Left ventricle myocardium inferior (tissue), 1 donor: ENCODE data around the gene GFRA4. TPM values are rescaled to one million over a fixed set of nuclear protein-coding genes. Genes with fewer than 3 reads are reported as not detected.

Source experiments
- DNase-seq: peaks from one replicate; pipeline ENCODE4 v3.0.0-alpha.2; 2020
- H3K27ac ChIP-seq: fragments of 200-600 bp; replicated peaks from 2 replicates; pipeline ENCODE4 v1.8.0; 2021
- H3K27me3 ChIP-seq: fragments of 200-600 bp; 2 replicates; pipeline ENCODE4 v1.8.0; 2021; ENCODE audit warnings: low read depth
- H3K36me3 ChIP-seq: fragments of 200-600 bp; 2 replicates; pipeline ENCODE4 v1.8.0; 2021
- H3K4me1 ChIP-seq: fragments of 200-600 bp; 2 replicates; pipeline ENCODE4 v1.8.0; 2021
- H3K4me3 ChIP-seq: fragments of 200-600 bp; 2 replicates; pipeline ENCODE4 v1.8.0; 2021; ENCODE audit warnings: mild to moderate bottlenecking, moderate library complexity
- H3K9me3 ChIP-seq: fragments of 200-600 bp; replicated peaks from 2 replicates; pipeline ENCODE4 v1.8.0; 2021
- CTCF ChIP-seq: fragments of 200-600 bp; IDR thresholded peaks from 2 replicates; pipeline ENCODE4 v1.8.0; 2021; ENCODE audit warnings: antibody characterized with exemption, mild to moderate bottlenecking, borderline replicate concordance
- intact Hi-C: fragments of 100-400 bp; cut with micrococcal nuclease; formaldehyde crosslinking; loops from one replicate; pipeline ENCODE4 v1.11.0; 2022
- total RNA-seq: library from RNA; stranded (reverse); fragmentation: NEBNext Ultra II Directional; extraction: Animal tissue kit (Norgen Biotek cat#: 25700); gene quantifications from one replicate; pipeline ENCODE4 v1.2.1, GENCODE V29; 2021
- donor health status: DM: no; HTN: yes; CAD: no; lungs with severe emphysema.

Gene GFRA4
- total RNA-seq, 1 donor from 2014 or later = not detected

GRCh38 chr20:3704087-3704486, 40.9 kb upstream of the GFRA4 start:
- H3K4me1 ChIP-seq = peaks cover 8% of the 10 kb centered on the region
- H3K27ac ChIP-seq = no peak overlapping the region
- no peak overlapping the region for H3K4me3 ChIP-seq
- no peak for TF ChIP-seq CTCF
- no peaks in the 10 kb centered on the region for H3K27me3 ChIP-seq
- no peak for DNase-seq
- H3K36me3 ChIP-seq = no peaks in the 10 kb centered on the region
- no peaks in the 10 kb centered on the region for H3K9me3 ChIP-seq
- intact Hi-C loops = no loop called here

GRCh38 chr20:3702611-3703391, 39.6 kb upstream of the GFRA4 start:
- no peaks in the 10 kb centered on the region for H3K27me3 ChIP-seq
- no peak for TF ChIP-seq CTCF
- no peak overlapping the region for H3K27ac ChIP-seq
- H3K36me3 ChIP-seq = no peaks in the 10 kb centered on the region
- intact Hi-C loops = no loop called here
- peaks cover 8% of the 10 kb centered on the region for H3K4me1 ChIP-seq
- no peak overlapping the region for H3K4me3 ChIP-seq
- no peaks in the 10 kb centered on the region for H3K9me3 ChIP-seq
- DNase-seq = no peak

GRCh38 chr20:3701061-3701998, 38.1 kb upstream of the GFRA4 start:
- Histone ChIP-seq H3K4me1 (no peaks in the 10 kb centered on the region), H3K9me3 (peaks cover 3% of the 10 kb centered on the region), H3K36me3 (no peaks in the 10 kb centered on the region), H3K4me3 (no peak overlapping the region), H3K27ac (no peak overlapping the region), H3K27me3 (no peaks in the 10 kb centered on the region)
- TF ChIP-seq CTCF = no peak
- no peak for DNase-seq
- intact Hi-C loops = no loop called here

- intact Hi-C loops = no loop called here
- no peaks in the 10 kb centered on the region for H3K4me1 ChIP-seq
- H3K9me3 ChIP-seq = peaks cover 6% of the 10 kb centered on the region
- TF ChIP-seq CTCF = no peak
- no peaks in the 10 kb centered on the region for H3K27me3 ChIP-seq
- no peaks in the 10 kb centered on the region for H3K36me3 ChIP-seq
- no peak overlapping the region for H3K27ac ChIP-seq
- no peak overlapping the region for H3K4me3 ChIP-seq
- no peak for DNase-seq
Measured at GRCh38 chr20:3699037-3699436, 35.8 kb upstream of the GFRA4 start.

- Histone ChIP-seq H3K4me1 (no peaks in the 10 kb centered on the region), H3K27ac (no peak overlapping the region), H3K27me3 (no peaks in the 10 kb centered on the region), H3K4me3 (no peak overlapping the region), H3K9me3 (peaks cover 6% of the 10 kb centered on the region), H3K36me3 (no peaks in the 10 kb centered on the region)
- intact Hi-C loops = no loop called here
- TF ChIP-seq CTCF = no peak
- DNase-seq = no peak
Measured at GRCh38 chr20:3698591-3699001, 35.4 kb upstream of the GFRA4 start.
